ENCODE results near the gene PDCD1LG2.
"Not testable (repeated sequence)": the region's sequence is repeated elsewhere in the genome, so short reads cannot be mapped to it uniquely, and the experiment has no call there.

The PDCD1LG2 gene

DNA sequence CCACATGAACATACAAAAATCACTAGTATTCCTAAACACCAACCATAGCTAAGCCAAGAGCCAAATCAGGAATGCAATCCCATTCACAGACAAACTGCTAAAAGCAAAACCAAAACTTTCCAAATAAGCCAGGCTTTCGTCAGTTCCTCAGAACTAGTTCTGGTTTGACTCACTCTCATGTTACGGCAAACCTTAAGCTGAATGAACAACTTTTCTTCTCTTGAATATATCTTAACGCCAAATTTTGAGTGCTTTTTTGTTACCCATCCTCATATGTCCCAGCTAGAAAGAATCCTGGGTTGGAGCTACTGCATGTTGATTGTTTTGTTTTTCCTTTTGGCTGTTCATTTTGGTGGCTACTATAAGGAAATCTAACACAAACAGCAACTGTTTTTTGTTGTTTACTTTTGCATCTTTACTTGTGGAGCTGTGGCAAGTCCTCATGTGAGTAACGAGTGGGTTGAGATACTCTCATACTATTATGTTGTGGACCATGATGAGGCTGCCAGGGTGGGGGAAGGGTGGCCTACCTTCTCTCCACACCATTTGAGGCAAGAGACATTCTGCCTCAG, at the start of gene PDCD1LG2:
Gene PDCD1LG2, plus strand, starts transcription at position 172 of the 572 bp plus-strand sequence. CDS start 12,016 bp downstream, outside the sequence.
- no peak for DNase-seq (ENCODE audit: low spot score)

DNA sequence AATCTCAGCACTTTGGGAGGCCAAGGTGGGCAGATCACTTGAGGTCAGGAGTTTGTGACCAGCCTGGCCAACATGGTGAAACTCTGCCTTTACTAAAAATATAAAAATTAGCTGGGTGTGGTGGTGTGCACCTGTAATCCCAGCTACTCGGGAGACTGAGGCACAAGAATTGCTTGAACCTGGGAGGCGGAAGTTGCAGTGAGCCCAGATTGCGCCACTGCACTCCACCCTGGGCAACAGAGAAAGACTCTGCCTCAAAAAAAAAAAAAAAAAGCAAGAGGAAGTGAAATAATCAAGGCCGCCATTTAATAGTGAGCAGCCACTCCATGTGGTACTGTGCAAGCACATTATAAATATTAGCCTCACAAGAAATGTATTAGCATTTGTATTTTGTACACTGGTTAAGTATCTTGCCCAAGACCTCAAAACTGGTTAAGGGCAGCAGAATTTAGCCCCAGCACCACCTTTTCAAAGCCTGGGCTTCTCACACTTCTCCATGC, 45.5 kb upstream of the PDCD1LG2 start:
- not testable (repeated sequence) for DNase-seq (ENCODE audit: low spot score)

DNA sequence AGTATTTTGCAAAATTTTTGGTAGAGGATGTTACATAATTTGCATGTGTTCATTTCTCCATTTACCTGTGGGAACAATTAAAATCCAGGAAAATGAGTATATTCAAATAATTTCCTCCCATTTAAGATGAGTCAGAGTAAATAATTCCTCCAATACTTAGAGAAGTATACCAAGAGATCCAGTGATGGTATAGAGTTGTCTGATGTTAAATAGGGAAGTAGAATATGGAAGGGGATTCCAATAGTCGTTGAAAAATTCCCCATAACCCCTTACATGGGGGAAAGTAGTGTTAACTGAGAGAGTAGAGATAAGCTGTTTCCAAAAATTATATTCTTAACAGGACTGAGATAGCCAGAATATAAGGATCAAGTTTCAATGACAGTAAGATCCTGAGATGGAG, 44.3 kb upstream of the PDCD1LG2 start:
- no peak for DNase-seq (ENCODE audit: low spot score)

DNA sequence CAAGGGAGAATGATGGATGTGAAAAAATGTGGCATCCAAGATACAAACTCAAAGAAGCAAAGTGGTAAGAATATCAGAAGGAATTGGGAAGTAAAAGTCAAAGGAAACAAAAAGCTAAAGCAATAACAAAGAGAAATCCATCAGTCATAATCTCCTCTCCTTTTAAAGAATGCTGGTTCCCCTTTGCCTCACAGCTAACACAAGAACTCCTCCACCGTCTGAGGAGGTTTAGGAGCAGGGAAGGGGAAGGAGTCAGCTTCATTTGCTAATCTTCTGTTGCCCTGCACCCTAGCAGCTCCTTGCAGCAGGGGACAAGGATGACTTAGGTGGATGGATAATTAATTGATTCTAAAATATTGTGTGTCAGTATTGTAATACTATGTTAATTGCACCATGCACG, 43.6 kb upstream of the PDCD1LG2 start:
- no peak for DNase-seq (ENCODE audit: low spot score)

DNA sequence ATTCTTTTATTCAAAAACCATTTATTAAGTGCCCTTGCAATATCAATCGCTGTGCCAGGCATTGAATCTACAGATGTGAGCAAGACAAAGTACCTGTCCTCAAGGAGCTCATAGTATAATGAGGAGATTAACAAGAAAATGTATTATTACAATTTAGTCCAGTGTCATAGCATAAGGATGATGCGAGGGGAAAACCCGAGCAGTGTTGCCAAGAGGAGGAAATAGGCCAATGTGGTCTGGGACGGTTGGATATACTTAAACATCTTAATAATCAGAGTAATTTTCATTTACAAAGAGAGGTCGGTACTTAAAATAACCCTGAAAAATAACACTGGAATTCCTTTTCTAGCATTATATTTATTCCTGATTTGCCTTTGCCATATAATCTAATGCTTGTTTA, 41.5 kb upstream of the PDCD1LG2 start:
- no peak for DNase-seq (ENCODE audit: low spot score)

DNA sequence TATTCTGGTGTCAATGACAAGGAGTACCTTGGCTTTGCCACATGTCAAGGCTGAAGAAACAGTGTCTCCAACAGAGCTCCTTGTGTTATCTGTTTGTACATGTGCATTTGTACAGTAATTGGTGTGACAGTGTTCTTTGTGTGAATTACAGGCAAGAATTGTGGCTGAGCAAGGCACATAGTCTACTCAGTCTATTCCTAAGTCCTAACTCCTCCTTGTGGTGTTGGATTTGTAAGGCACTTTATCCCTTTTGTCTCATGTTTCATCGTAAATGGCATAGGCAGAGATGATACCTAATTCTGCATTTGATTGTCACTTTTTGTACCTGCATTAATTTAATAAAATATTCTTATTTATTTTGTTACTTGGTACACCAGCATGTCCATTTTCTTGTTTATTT, 40.2 kb upstream of the PDCD1LG2 start:
- DNase-seq (ENCODE audit: low spot score): no peak

DNA sequence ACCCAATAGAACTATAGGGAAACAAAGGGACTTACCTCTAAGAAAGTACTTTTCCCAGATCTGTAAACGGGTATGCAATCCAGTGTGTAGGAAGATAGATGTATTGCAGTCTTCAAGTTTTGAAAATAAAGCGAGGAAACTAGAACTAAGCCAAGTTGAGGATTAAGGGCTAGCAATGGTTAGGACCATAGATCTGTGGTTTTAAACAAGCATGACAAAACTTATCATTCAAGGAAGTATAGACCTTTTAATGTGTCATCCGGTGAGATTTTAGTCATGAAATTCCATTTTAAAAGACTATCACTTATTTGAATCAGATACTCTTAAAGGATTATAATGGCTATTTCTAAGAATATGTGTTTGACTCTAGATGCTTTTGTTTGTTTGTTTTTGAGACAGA, 39.5 kb upstream of the PDCD1LG2 start:
- DNase-seq (ENCODE audit: low spot score): no peak

DNA sequence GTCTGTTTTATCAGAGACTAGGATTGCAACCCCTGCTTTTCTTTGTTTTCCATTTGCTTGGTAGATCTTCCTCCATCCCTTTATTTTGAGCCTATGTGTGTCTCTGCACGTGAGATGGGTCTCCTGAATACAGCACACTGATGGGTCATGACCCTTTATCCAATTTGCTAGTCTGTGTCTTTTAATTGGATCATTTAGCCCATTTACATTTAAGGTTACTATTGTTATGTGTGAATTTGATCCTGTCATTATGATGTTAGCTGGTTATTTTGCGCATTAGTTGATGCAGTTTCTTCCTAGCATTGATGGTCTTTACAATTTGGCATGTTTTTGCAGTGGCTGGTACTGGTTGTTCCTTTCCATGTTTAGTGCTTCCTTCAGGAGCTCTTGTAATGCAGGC, 34.7 kb upstream of the PDCD1LG2 start:
- not testable (repeated sequence) for DNase-seq (ENCODE audit: low spot score)

DNA sequence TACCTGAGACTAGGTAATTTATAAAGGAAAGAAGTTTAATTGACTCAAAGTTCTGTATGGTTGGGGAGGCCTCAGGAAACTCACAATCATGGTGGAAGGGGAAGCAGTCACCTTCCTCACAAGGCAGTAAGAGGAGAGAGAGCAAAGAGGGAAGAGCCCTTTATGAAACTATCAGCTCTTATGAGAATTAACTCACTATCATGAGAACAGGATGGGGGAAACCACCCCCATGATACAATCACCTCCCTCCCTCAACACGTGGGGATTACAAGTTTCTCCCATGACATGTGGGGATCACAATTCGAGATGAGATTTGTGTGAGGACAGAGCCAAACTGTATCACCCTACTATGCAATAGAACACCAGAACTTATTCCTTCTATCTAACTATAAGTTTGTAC, 32.1 kb upstream of the PDCD1LG2 start:
- no peak for DNase-seq (ENCODE audit: low spot score)

DNA sequence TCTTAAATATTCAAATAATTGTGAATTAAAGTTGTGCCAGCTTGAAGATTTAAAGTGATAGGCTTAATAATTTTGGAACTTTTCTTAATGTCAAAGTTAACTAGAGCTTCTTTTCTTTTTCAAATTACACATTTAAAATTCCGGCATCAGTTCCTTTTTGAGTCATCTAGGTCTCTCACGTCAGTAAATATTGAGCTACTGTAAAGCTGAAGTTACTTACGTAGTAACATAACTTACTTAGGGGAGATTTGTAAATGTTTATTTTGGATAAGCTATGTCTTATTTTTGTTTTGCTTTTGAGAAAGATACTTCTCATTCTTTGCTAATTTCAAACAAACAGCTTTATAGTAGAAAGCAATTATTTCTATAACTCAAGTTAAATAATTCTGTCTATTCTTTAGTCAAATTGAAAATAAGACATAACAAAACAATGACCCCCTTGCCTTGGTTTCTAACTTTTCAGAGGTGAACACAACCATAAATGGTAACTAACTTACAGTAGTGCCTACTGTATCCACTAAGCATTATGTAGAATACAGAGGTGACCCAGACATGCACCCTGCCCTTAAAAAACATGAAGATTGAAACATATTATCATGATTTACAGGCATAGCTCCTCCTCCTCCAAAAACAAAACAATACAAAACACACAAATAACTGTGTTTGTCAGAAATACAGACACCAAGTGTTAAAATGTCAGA, 30.2 kb upstream of the PDCD1LG2 start:
- DNase-seq (ENCODE audit: low spot score): no peak

DNA sequence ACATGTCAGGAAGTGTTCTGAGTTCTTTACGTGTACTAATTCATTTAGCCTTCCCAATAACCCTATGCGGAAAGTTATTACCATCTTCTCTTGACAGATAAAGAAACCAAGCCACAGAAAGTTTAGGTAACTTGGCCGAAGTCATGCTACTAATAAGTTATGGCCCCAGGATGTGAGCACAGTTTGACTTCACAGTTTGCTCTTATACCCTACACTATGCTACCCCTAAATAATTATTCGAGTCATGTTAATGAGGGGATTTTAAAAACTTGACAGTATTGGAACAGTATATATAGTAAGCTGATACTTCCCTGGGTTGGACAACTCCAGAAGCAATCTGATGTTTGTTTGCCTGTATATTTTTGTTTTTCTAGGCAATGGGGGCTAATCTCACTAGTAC, 29.4 kb upstream of the PDCD1LG2 start:
- DNase-seq (ENCODE audit: low spot score): no peak

DNA sequence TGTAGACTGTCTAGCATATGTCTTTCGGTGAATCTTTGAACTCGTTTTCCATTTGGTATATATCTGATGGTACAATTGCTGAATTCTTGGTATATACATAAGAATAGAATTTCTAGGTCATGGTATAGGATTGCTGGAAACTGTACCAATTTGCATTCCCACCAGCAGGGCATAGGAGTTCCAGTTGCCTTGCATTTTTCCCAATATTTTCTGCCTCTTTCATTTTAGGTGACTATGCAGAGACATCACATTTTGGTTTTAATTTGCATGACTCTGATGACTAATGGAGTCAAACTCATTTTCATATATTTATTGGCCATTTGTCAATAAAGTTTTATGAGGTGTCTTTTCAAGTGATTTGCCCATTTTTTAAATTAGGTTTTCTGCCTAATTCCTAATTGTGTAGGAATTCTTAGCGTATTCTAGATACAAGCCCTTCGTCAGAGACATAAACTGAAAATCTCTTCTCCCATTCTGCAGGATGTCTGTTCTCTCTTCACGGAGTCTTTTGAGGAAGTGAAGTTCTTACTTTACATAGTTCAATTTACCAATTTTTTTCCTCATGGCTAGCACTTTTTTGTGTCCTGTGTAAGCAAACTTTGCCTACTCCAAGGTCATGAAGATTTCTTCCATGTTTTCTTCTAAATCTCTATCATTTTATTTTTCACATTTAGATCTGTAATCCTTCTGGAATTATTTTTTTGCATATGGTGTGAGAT, 28.9 kb upstream of the PDCD1LG2 start:
- DNase-seq (ENCODE audit: low spot score): no peak

DNA sequence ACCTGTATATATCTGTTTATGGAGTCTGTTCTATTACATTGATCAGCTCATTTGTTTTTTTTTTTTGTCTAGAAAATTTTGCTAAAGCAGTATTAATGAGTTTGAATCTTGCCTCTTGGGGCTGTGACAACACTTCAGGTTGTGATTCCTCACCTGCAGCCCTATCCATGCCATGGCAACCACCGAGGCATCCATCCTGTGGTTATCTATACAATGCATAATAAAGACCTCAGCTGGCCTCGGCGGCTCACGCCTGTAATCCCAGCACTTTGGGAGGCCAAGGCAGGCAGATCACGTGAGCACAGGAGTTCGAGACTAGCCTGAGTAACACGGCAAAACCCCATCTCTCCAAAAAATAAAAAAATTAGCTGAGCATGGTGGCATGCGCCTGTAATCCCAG, 28.1 kb upstream of the PDCD1LG2 start:
- no peak for DNase-seq (ENCODE audit: low spot score)

DNA sequence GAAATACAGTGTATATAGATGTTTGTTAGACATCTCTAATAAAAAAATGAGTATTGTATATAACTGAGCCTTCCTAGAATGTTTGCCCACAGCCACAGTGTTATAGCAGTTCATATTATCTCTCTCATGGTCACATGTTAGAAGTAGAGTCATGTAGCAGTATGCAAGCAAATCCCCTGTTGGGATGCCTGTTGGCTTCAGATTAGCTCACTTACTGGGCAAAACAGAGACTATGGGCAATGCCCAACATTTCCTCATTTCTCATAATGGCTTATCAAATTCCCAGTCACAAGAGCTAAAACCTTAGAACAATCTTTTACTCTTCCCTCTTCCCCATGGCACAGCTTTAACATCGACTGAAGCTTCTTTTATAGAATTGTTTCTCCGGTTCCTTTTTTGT, 27.0 kb upstream of the PDCD1LG2 start:
- no peak for DNase-seq (ENCODE audit: low spot score)

DNA sequence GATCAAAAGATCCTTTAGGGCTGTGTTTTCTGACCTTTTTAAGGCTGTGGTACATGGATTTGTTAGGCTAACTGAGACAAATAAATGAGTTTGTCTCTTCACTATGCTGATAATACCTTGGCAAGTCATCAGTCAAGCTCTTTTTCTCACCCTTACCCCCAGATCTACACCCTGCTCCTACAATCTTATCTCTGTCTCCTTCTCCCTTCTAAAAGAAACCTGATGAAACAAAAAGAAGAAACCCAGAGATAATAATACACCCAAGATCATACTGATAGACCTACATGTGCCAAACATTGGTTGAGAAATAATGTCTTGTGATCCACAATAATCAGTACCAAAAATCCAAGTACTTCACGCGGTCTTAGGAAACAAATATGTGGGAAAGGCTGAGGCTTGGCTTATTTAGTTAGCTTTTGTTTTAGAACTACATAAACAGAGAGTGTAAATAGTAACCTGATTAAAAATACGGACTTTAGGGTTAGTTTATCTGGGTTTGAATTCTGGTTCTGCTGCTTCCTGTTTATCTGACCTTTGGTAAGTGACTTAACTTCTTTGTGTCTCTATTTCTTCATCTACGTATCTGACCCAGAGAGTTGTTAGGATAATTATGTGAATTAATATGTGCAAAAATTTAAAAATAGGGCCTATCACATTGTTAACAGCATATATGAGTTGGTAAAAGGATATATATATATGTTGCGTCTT, 24.8 kb upstream of the PDCD1LG2 start:
- no peak for DNase-seq (ENCODE audit: low spot score)

DNA sequence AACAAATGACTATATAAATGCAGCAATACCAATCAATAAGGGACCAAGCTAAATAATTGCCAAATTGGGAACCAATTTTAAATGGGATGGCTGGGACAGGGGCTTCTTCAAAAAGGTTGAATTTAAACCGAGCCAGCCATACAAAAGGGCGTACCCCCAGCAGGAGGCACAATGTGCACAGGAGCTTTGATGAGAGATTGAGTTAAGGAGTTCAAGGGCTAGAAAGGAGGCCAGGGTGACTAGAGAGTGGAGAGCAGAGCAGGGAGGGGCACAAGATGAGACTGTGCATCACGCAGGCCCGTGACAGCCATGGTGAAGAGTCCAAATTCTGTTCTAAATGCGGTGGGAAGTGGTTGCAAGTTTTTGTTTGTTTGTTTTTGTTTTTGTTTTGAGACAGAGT, 23.3 kb upstream of the PDCD1LG2 start:
- no peak for DNase-seq (ENCODE audit: low spot score)

DNA sequence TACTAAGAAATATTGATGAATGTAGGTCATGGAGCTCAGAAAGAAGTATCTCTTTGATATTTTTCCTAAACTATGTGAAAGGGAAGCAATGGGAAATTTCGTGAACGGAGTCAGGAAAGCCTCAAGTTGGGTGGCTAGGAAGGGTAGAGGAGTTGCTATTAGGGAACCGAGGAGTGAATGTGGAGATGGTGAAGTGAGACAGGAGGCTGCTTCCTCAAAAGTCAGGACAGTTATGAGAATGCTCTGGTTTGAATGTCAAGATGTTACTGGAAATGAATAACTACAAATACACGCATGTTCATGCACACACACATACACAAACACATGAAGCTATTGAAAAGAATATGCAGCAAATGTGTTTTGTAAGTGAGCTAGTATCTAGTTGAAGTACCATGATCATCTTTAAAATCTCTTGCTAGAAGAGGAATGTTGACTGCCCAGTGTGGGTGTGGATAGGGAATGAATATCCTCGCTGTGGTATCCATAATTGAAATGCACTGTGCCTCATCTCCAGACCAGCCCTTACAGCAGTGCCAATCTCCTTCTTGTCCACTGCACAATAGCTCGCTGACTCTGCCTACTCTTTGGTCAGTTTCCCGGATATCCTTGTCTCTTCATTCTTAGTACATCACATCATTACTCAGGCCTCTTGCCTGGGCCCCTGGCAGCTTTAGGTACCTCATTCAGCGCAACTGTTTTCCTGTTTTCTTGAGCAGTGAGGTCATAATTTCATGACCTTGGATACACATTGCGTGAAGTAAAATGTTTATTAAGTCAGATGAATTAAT, 21.9 kb upstream of the PDCD1LG2 start:
- no peak for DNase-seq (ENCODE audit: low spot score)

DNA sequence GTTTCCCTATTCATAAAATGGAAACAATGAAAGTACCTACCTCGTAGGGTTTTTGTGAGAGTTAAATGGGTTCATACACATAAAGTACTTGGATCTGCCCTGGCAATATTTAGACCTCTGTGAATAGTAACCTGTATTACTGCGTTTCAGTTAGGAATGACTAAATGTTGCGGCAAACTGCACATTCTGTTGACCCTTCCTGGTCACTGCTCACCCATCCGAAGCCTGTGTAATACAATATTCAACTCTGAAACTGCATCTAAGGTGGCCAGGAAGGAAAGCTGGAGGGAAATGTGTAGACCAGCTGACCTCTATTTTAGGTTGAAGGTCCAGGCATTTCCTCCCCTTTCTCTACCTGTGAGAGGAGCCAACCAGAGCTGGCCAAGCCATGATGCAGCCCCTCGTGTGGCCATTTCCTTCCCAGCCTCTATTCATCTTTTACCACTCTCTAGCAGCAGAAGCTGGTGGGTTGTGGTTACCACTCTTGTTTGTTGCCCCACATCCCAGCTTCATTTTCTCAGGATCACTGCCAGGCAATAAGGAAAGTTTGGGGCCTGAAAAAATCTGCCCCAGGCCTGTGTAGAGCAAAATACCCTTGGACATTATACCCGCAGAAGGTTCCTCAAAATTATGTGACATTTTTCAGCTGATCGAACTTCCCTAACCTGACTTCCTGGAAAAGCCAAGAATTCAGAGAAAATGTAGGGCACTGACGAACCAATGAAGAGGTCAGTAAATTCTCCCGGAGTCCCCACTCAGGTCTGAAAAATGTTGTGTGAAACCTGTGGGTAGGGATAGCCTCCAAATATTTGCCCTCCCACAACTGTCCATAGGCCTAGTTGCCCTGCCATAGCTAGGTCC, 20.5 kb upstream of the PDCD1LG2 start:
- DNase-seq (ENCODE audit: low spot score): no peak

DNA sequence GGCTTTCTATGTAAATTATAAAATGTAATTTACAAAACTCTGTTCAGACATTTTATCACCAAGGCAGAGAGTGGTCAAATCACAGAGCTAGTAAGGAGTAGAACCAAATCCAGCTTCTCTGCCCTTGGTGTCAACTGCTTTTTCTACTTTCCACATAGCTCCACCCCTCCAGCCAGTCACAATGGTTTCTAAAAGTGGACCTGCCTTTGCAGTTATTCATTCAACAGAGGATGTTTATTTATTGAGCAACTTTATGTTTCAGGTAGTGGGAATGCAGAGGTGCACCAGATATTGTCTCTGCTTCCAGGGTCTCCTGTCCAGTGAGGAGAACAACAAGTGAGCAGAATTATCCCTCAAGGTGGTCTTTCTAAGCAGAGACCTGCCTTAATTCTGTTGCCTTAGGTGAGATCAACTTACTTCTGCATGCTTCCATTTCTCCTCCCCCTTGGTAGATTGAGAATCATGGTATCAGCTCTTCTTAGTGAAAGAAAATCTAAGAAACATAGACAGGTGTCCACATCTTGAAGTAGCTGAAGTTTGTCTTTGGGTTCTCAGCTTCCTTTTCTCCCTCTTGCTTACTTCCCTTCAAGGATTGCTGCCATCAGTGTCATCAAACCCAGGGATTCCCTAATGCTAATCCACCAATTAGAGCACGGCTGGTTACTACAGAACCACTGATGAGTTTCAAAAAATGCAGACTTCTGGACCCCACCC, 17.2 kb upstream of the PDCD1LG2 start:
- DNase-seq (ENCODE audit: low spot score): no peak

Data from SW480 (cell line).